SK-N-MC (cell line): ENCODE data around the gene OGFOD2.

ENCODE experiments used
- EZH2 ChIP-seq: fragments of 200-600 bp; sonication (generic); IDR thresholded peaks from one replicate; pipeline ENCODE4 v1.6.1; 2017; ENCODE audit warnings: antibody characterized with exemption
- POLR2AphosphoS5 ChIP-seq: IDR thresholded peaks from 2 replicates; pipeline ENCODE4 v1.6.1; 2012; ENCODE audit warnings: mild to moderate bottlenecking, low read depth, low read length, borderline replicate concordance

GRCh38 chr12:122985338-122986257 lies 10.6 kb downstream of the OGFOD2 start:
- TF ChIP-seq EZH2 (no peak), POLR2AphosphoS5 (no peak)
